K562 (cell line): ENCODE measurements around the gene CDH5. TPM values are rescaled to one million over a fixed set of nuclear protein-coding genes. Genes with fewer than 3 reads are reported as not detected.

Experiments used
- ATAC-seq: fragments of 200-7000 bp; cut with Tn5 transposase; 3 replicates; pipeline ENCODE4 v1.9.1; 2020; ENCODE audit warnings: moderate library complexity
- BruUV-seq: library from RNA; stranded (reverse); fragments of 400-500 nt; replicated peaks from 2 replicates; lab custom pipeline; 2021; lab: Mats Ljungman, UMichigan
- CTCF ChIA-PET: fragments of 300-600 bp; formaldehyde crosslinking; extraction: SDS; loops from one replicate; lab custom pipeline; 2021; ENCODE audit warnings: low intra/inter-chr PET ratio; lab: Yijun Ruan, JAX
- POLR2A ChIA-PET: fragments of 300-600, 350-650 bp; sonication (Branson Sonifier 250); formaldehyde crosslinking; extraction: SDS; loops from one replicate; lab custom pipeline; 2021; ENCODE audit warnings: antibody characterized with exemption, inconsistent platforms; lab: Yijun Ruan, JAX
- DNase-seq, 4 experiments: peaks; one replicate each; pipeline versions ENCODE4 v3.0.0 to v3.0.0-alpha.2; 2011 to 2018; ENCODE audit warnings: low spot score in 3 of 4, mixed read lengths in 3 of 4; ENCODE audit errors: extremely low read depth in 1 of 4
- FAIRE-seq: peaks from 2 replicates; lab custom pipeline; 2011; peaks lifted over from hg19 to GRCh38; lab: Jason Lieb, UNC
- H2AFZ ChIP-seq: 2 replicates; pipeline ENCODE4 v1.6.0; 2011; ENCODE audit warnings: low read depth, low read length, control low read depth, inconsistent platforms
- H3K27ac ChIP-seq: fragments of 200-600 bp; 3 replicates; pipeline ENCODE4 v1.8.0; 2011; ENCODE audit warnings: low read depth, mild to moderate bottlenecking, control low read depth, inconsistent platforms, low read length, moderate library complexity, mixed read lengths; ENCODE audit errors: extremely low read depth
- H3K27me3 ChIP-seq, 2 experiments: fragments of 300-600 bp in 1 of 2; 2 replicates in 1 of 2; 3 replicates in 1 of 2; pipeline versions ENCODE4 v1.6.0 to v1.8.0; 2011; ENCODE audit warnings: inconsistent platforms in 2 of 2, low read length in 2 of 2, mild to moderate bottlenecking in 1 of 2, mixed read lengths in 1 of 2, moderate library complexity in 1 of 2; ENCODE audit not compliant: control insufficient read depth in 2 of 2, insufficient read depth in 2 of 2
- H3K36me3 ChIP-seq: fragments of 300-600 bp; 3 replicates; pipeline ENCODE4 v1.8.0; 2011; ENCODE audit warnings: mild to moderate bottlenecking, low read length, inconsistent platforms; ENCODE audit not compliant: control insufficient read depth, insufficient read depth
- H3K4me1 ChIP-seq, 2 experiments: fragments of 200-600 bp in 1 of 2; replicated peaks in 1 of 2; 2 replicates in 1 of 2; 3 replicates in 1 of 2; pipeline versions ENCODE4 v1.5.1 to v1.8.0; 2011; ENCODE audit warnings: inconsistent platforms in 2 of 2, low read length in 2 of 2, mild to moderate bottlenecking in 1 of 2, mixed read lengths in 1 of 2, moderate library complexity in 1 of 2; ENCODE audit not compliant: control insufficient read depth in 2 of 2, insufficient read depth in 2 of 2
- H3K4me2 ChIP-seq: 2 replicates; pipeline ENCODE4 v1.6.1; 2011; ENCODE audit warnings: low read length, control low read depth, inconsistent platforms, mixed read lengths; ENCODE audit not compliant: insufficient read depth
- H3K4me3 ChIP-seq: fragments of 200-600 bp; sonication (generic), shearing (Covaris generic); 2 replicates; pipeline ENCODE4 v1.5.1; 2016; ENCODE audit warnings: control low read depth, inconsistent platforms
- H3K79me2 ChIP-seq: fragments of 200-600 bp; 3 replicates; pipeline ENCODE4 v1.8.0; 2011; ENCODE audit warnings: low read length, inconsistent platforms; ENCODE audit not compliant: control insufficient read depth, insufficient read depth
- H3K9ac ChIP-seq, 2 experiments: 2 replicates each; pipeline versions ENCODE4 v1.6.0 to v1.6.1; 2011; ENCODE audit warnings: low read depth in 2 of 2, low read length in 2 of 2, control low read depth in 1 of 2, inconsistent platforms in 1 of 2, mild to moderate bottlenecking in 1 of 2, mixed read lengths in 1 of 2; ENCODE audit not compliant: insufficient read depth in 1 of 2
- H3K9me1 ChIP-seq: one replicate; pipeline ENCODE4 v1.6.0; 2011; ENCODE audit warnings: inconsistent platforms, mild to moderate bottlenecking, low read length, moderate library complexity; ENCODE audit not compliant: control insufficient read depth, insufficient read depth
- H3K9me3 ChIP-seq: replicated peaks from 2 replicates; pipeline ENCODE4 v1.5.1; 2011; ENCODE audit warnings: low read depth, low read length, inconsistent platforms; ENCODE audit not compliant: control insufficient read depth, insufficient read depth
- H4K20me1 ChIP-seq: replicated peaks from 2 replicates; pipeline ENCODE4 v1.6.1; 2011; ENCODE audit warnings: low read length, inconsistent platforms, mixed read lengths; ENCODE audit not compliant: control insufficient read depth, insufficient read depth
- ARID3B ChIP-seq: fragments of 250-450 bp; sonication (Bioruptor Pico); IDR thresholded peaks from 2 replicates; pipeline ENCODE4 v1.4.0; 2020; ENCODE audit warnings: borderline replicate concordance
- BRCA1 ChIP-seq, 2 experiments: fragments of 450-650 bp in 1 of 2; sonication (generic) in 1 of 2; formaldehyde crosslinking in 1 of 2; IDR thresholded peaks; 2 replicates each; pipeline versions ENCODE4 v1.5.0 to v1.6.1; 2017 to 2020; ENCODE audit warnings: mild to moderate bottlenecking in 1 of 2, missing genetic modification reagents in 1 of 2
- JUND ChIP-seq, 2 experiments: IDR thresholded peaks; 2 replicates in 1 of 2; 3 replicates in 1 of 2; pipeline ENCODE4 v1.6.1; 2011; ENCODE audit warnings: borderline replicate concordance in 2 of 2, low read depth in 2 of 2, low read length in 2 of 2, improper control_type of control experiment in 1 of 2, missing biosample characterization in 1 of 2, missing genetic modification characterization in 1 of 2, missing genetic modification reagents in 1 of 2
- MAFK ChIP-seq: IDR thresholded peaks from 2 replicates; pipeline ENCODE4 v1.6.1; 2011; ENCODE audit warnings: low read length, improper control_type of control experiment
- MECOM ChIP-seq: fragments of 250-450 bp; sonication (Bioruptor Pico); IDR thresholded peaks from 2 replicates; pipeline ENCODE4 v1.8.0; 2022; ENCODE audit warnings: inconsistent platforms
- MTA2 ChIP-seq: fragments of 450-650 bp; IDR thresholded peaks from 2 replicates; pipeline ENCODE4 v1.6.1; 2016; ENCODE audit warnings: low read depth
- POLR2A ChIP-seq: fragments of 450-650 bp; conservative IDR thresholded peaks from 2 replicates; pipeline ENCODE4 v1.6.1; 2016
- POLR2AphosphoS2 ChIP-seq: IDR thresholded peaks from 2 replicates; pipeline ENCODE4 v1.6.1; 2012; ENCODE audit warnings: low read length, improper control_type of control experiment
- PPARD ChIP-seq: fragments of 250-450 bp; sonication (Bioruptor Pico); IDR thresholded peaks from 2 replicates; pipeline ENCODE4 v1.8.0; 2022; ENCODE audit warnings: inconsistent platforms, mild to moderate bottlenecking, moderate library complexity
- STAT5A ChIP-seq: IDR thresholded peaks from 2 replicates; pipeline ENCODE4 v1.6.1; 2012; ENCODE audit warnings: low read length, inconsistent platforms, borderline replicate concordance
- TCF7L2 ChIP-seq: fragments of 150-350 bp; IDR thresholded peaks from 2 replicates; pipeline ENCODE4 v1.6.1; 2016; ENCODE audit warnings: low read depth, mild to moderate bottlenecking, low read length, moderate library complexity
- XRCC3 ChIP-seq: fragments of 450-650 bp; IDR thresholded peaks from 2 replicates; pipeline ENCODE4 v1.6.1; 2017; ENCODE audit warnings: mild to moderate bottlenecking, moderate library complexity
- YY1 ChIP-seq, 3 experiments: IDR thresholded peaks; 2 replicates each; pipeline ENCODE4 v1.6.1; 2011; ENCODE audit warnings: low read length in 2 of 3, mild to moderate bottlenecking in 2 of 3, moderate library complexity in 2 of 3, borderline replicate concordance in 1 of 3, control low read depth in 1 of 3, low read depth in 1 of 3; ENCODE audit not compliant: insufficient read depth in 3 of 3, insufficient replicate concordance in 2 of 3, control insufficient read depth in 1 of 3, insufficient read length in 1 of 3; ENCODE audit errors: extremely low read depth in 1 of 3
- ZHX1 ChIP-seq: fragments of 150-350 bp; conservative IDR thresholded peaks from 2 replicates; pipeline ENCODE4 v1.6.1; 2014; ENCODE audit warnings: low read length
- ZNF41 ChIP-seq: fragments of 250-450 bp; sonication (Bioruptor Pico); conservative IDR thresholded peaks from 2 replicates; pipeline ENCODE4 v1.4.0; 2020; ENCODE audit warnings: mild to moderate bottlenecking
- ZNF583 ChIP-seq: fragments of 250-450 bp; sonication (Bioruptor Pico); IDR thresholded peaks from 2 replicates; pipeline ENCODE4 v1.4.0; 2020
- ZNF707 ChIP-seq: fragments of 250-450 bp; sonication (Bioruptor Pico); conservative IDR thresholded peaks from 2 replicates; pipeline ENCODE4 v1.8.0; 2022; ENCODE audit warnings: inconsistent platforms, mild to moderate bottlenecking, moderate library complexity
- WGBS: fragments of 100-300 bp; shearing (Covaris generic); methylation state at CpG from one replicate; pipeline ENCODE4 v1.1.6; 2016; ENCODE audit warnings: low coverage, mixed read lengths; ENCODE audit not compliant: insufficient coverage; ENCODE audit errors: missing lambda C conversion rate; 5-methylcytosine and 5-hydroxymethylcytosine counted together
- in situ Hi-C: fragments of 300-500 bp; cut with MboI; formaldehyde crosslinking; loops from 4 replicates; pipeline ENCODE4 v1.15.0; 2018; ENCODE audit warnings: inconsistent platforms, mixed read lengths
- intact Hi-C: fragments of 100-400 bp; cut with micrococcal nuclease; formaldehyde crosslinking; loops from 2 replicates; pipeline ENCODE4 v1.14.2; 2022
- polyA plus RNA-seq, 8 experiments: library from polyadenylated mRNA; depleted of rRNA in 4 of 8; stranded (reverse) in 5 of 8; unstranded in 3 of 8; fragments of >200 nt; fragmentation: Nextera tagmentation in 2 of 8; fragmentation: Illumina TruSeq in 1 of 8; extraction: Ambion mirVana in 2 of 8; extraction: Trizol in 1 of 8; gene quantifications; 2 replicates each; pipeline versions ENCODE4 v1.2.1 to v1.2.3, GENCODE V29; 2011 to 2014; ENCODE audit warnings: inconsistent platforms in 1 of 8, missing spikeins in 1 of 8
- total RNA-seq, 7 experiments: library from RNA; depleted of rRNA in 6 of 7; stranded (reverse); fragments of >200 nt in 6 of 7; fragmentation: Illumina TruSeq in 2 of 7; extraction: Trizol in 2 of 7; gene quantifications; 2 replicates each; pipeline versions ENCODE4 v1.2.1 to v1.2.3, GENCODE V29; 2011 to 2021; ENCODE audit warnings: low replicate concordance in 1 of 7

The CDH5 gene
- total and polyA plus RNA-seq, 9 of the 15 experiments (the other 6 are each of a cell fraction or from before 2014, with no cell fraction given) = not detected

- Histone ChIP-seq H3K4me3 (no peak overlapping the region), H3K4me2 (no peak overlapping the region), H3K9me3 (no peaks in the 10 kb centered on the region), H3K79me2 (no peaks in the 10 kb centered on the region), H3K9ac (no peak overlapping the region), H2AFZ (no peak overlapping the region), H4K20me1 (peaks cover 3% of the 10 kb centered on the region; the same call in 1 of the 2 replicates), H3K27ac (no peak overlapping the region), H3K4me1 (no peaks in the 10 kb centered on the region), H3K36me3 (no peaks in the 10 kb centered on the region), H3K9me1 (no peaks in the 10 kb centered on the region), H3K27me3 (peaks cover 12 to 70% of the 10 kb centered on the region in 2 experiments)
- CTCF ChIA-PET = no interaction called here
- intact Hi-C loops (no loop called here), in situ Hi-C loops (no loop called here)
- TF ChIP-seq MTA2 (no peak), ARID3B (CRISPR knock-in tag) (no peak), YY1 (IDR thresholded peaks at IDR 0.05; ENCODE audit: borderline replicate concordance in 1 of 3, control insufficient read depth in 1 of 3, extremely low read depth in 1 of 3, insufficient read depth in 3 of 3, insufficient read length in 1 of 3, insufficient replicate concordance in 2 of 3, low read depth in 1 of 3, low read length in 2 of 3) (no peak), STAT5A (no peak), ZNF707 (CRISPR knock-in tag) (no peak), MAFK (no peak), POLR2AphosphoS2 (no peak), TCF7L2 (no peak), MECOM (no peak), BRCA1 (IDR thresholded peaks at IDR 0.05) (no peak), BRCA1 (CRISPR knock-in tag; IDR thresholded peaks at IDR 0.05) (no peak), ZHX1 (no peak), ZNF583 (CRISPR knock-in tag) (no peak), PPARD (CRISPR knock-in tag) (no peak), ZNF41 (CRISPR knock-in tag) (no peak), POLR2A (no peak), XRCC3 (no peak), JUND (IDR thresholded peaks at IDR 0.05; ENCODE audit: borderline replicate concordance, low read depth, low read length) (no peak), JUND (tag; IDR thresholded peaks at IDR 0.05; ENCODE audit: borderline replicate concordance, low read depth, low read length) (no peak)
- no TSS peak for BruUV-seq
- no peak for DNase-seq
- no peak for FAIRE-seq
- WGBS = 1% methylated on average over 15 of the region's 15 CpGs
- POLR2A ChIA-PET = interaction anchor here (0.8 kb wide), 1 partner anchor 63 kb away, joined by 3 read pairs; no protein-coding TSS in a partner anchor
- no peak for ATAC-seq
These were observed 71.0 kb downstream of the CDH5 start for GRCh38 chr16:66437391-66437945.
